RPMI7951 (cell line): Measurements from ENCODE around the gene WIPF1. TPM values are rescaled to one million over a fixed set of nuclear protein-coding genes. Genes with fewer than 3 reads are reported as not detected.

Experiments used
- DNase-seq: peaks from one replicate; pipeline ENCODE4 v3.0.0-alpha.2; 2012; ENCODE audit warnings: low read depth
- total RNA-seq: library from RNA; depleted of rRNA; stranded (reverse); fragments of >200 nt; shearing (Covaris generic); gene quantifications from 2 replicates; pipeline ENCODE4 v1.2.3, GENCODE V29; 2014; rRNA removed

Gene WIPF1, protein sequence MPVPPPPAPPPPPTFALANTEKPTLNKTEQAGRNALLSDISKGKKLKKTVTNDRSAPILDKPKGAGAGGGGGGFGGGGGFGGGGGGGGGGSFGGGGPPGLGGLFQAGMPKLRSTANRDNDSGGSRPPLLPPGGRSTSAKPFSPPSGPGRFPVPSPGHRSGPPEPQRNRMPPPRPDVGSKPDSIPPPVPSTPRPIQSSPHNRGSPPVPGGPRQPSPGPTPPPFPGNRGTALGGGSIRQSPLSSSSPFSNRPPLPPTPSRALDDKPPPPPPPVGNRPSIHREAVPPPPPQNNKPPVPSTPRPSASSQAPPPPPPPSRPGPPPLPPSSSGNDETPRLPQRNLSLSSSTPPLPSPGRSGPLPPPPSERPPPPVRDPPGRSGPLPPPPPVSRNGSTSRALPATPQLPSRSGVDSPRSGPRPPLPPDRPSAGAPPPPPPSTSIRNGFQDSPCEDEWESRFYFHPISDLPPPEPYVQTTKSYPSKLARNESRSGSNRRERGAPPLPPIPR
- 30.8 and 35.3 TPM in 2 replicates for total RNA-seq

DNA sequence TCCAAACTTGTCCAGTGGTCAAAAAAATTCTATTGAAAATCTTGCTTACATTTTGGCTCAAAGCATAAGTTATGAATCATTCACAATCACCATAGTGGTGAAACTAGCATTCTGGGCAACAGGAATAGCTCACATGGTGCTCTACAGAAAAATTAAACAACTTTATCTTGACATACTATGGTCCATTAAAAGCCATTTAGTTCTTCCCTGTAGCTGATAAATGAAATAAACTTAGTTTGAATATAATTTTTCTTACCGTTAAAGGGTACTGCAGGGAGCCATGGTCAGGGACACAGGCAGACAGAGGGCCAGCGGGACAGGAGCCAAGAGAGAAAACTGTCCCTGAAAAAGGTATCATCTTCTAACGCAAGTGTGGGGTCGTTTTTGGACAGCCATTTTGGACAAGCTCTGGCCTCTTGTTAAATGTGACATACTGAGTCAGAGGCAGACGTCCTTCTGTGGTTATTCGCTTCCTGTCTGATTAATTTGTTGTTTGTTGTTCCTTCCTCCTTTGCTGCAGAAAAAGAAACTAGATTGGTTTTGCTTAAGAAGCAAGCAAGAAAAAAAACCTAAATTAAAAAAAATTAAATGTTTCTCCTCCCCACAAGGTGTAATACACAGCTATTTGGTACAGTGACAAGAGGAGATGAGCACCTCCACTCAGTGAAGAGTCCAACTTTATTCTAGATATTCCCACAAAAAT lies at the start of gene WIPF1:
Gene WIPF1, minus strand, starts transcription at position 460 of the 703 bp plus-strand sequence. CDS start 12,231 bp downstream, outside the sequence.
- peak; percentile 88 for DNase-seq

DNA sequence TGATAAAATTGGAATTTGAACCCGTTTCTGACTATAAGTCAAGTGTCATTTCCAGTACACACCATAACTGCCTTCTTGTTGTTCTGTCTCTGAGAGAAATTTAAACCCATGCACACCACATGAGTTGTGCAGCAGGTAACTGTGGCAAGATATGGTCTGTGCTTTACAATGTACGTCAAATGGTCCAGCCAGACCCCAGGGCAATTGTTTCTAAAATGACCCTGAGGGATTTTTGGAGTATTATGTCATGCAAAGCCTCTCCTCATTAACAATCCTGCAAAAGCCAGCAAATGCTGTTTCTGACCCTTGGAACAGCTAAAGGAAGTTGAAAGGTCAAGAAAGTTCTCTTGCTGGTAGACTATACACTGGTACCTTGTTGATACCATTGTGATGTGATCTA lies 47.7 kb upstream of the WIPF1 start:
- no peak for DNase-seq

GRCh38 chr2:174644406-174644805 lies 46.8 kb upstream of the WIPF1 start:
- DNase-seq = no peak

GRCh38 chr2:174643356-174643755 lies 45.8 kb upstream of the WIPF1 start:
- DNase-seq = no peak

- no peak for DNase-seq
Observed at GRCh38 chr2:174641168-174641567, 43.6 kb upstream of the WIPF1 start.

- no peak for DNase-seq
Observed at GRCh38 chr2:174636987-174637386, 39.4 kb upstream of the WIPF1 start.

- no peak for DNase-seq
Observed at GRCh38 chr2:174635776-174636404, 38.3 kb upstream of the WIPF1 start.

DNA sequence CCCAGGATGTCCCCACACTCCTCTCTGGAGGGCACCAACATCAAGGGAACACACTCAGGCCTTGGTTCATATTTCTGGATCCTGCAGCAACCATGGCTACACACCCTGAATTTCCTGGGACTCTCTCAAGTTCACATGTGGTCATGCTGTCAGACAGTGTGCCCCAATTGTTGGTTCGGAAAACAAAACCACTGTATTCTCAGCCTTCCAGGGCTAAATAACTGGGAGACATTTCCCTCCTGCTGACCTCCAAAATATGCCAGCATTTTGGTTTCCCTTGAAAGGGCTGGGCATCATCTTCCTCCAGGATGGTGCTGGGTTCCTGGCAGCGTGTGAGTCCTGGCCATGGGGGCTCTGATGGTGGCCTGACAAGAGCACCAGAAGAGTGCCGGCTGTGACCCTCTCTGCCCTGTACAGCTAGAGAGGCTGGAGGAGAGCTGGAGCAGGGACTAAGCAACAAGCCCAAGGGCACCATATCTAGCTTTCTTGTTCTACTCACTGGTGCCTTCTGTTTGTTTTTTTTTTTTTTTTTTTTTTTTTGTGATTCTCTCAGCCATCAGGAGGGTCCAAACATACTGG lies 37.5 kb upstream of the WIPF1 start:
- DNase-seq = no peak

GRCh38 chr2:174634130-174635014 lies 36.8 kb upstream of the WIPF1 start:
- no peak for DNase-seq

DNA sequence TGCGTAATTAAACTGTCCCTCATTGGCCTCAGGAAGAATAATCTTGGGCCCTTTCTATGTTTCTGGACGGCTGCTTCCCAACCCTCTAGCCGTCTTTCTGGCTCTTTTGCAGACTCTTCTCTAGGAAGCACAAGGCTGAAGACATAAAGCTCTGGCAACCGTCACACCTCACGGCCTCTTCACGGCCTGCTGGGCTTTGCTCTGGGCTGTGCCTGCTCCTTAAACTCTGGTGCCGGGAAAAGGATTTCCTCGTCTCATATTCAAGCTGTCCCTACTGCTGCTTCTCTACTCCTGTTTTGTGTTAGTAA lies 36.0 kb upstream of the WIPF1 start:
- DNase-seq = no peak

DNA sequence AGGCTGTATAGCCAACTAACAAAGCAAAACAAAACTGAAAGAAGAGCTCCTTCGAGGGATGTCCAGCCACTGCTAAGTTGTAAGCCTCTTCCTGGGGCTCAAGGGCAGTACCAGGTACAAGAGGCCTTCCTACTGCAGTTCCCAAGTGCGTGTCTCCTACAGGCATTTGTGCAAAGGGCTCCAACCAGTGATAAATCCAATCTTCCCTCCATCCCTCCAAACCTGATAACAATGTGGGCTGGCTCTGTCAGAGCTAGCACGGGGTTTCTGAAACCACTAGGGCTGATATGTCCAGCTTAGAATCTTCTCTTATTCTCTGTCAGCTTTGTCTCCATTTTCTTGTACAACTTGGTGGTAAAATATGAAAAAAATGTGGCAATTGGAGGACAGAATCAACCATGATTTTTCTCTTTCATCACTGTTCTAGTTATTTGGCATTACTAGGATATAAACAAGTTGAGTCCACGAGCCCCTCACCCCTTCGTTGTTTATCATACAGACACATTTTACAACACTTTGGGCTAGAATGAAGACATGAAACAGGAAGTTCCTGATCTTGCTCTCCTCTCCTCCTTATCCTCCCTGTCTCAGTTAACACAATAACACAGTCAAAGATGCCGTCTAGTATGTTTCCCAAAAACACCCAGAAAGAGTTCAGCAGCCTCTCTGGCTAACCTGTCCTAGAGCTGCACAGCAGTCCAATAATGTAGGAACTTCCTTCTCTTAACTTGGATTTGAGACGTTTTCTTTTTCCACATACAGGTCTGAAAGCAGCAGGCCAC lies 35.4 kb upstream of the WIPF1 start:
- DNase-seq = no peak

- DNase-seq = peak; percentile 67
Observed at GRCh38 chr2:174631009-174631981, 33.7 kb upstream of the WIPF1 start.

DNA sequence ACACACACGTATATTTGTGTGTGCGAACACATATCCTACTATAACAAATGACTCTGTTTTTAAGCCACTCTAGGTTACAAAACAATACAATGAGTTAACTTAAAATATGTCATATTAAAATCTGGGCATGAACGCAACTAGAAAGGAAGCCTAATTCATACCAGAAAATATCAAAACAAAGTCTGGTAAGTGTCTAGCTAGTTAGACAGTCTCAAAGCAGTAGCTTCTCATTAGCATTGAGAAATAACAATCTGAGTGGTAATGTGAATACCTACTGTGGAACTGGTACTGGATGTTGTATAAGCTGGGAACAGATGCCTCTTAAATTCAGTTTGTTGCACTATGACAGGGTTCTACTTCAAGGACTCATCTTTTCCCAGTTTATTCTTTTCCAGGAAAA lies 32.5 kb upstream of the WIPF1 start:
- no peak for DNase-seq

DNA sequence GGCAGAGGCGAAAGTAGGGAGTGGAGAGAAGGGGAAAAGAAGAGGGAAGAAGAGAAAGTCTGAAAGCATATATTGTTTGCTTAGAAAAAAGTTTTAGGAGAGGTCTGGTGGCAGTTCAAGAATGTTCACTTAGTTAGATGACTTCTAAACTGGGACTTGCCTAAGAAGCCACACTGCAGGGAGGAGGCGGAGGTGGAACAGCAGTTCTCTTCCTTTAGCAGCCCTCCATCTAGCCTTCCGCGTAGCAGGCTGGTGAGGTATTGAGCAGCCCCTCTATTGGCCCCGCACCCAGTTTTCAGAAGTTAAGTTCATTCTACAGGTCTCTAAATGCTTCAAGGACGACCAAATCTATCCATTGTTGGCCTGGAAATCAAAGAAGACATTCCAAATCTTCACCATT lies 31.9 kb upstream of the WIPF1 start:
- DNase-seq = no peak

- no peak for DNase-seq
Observed at GRCh38 chr2:174628528-174629169, 31.0 kb upstream of the WIPF1 start.

GRCh38 chr2:174627216-174627615 lies 29.6 kb upstream of the WIPF1 start:
- no peak for DNase-seq

DNA sequence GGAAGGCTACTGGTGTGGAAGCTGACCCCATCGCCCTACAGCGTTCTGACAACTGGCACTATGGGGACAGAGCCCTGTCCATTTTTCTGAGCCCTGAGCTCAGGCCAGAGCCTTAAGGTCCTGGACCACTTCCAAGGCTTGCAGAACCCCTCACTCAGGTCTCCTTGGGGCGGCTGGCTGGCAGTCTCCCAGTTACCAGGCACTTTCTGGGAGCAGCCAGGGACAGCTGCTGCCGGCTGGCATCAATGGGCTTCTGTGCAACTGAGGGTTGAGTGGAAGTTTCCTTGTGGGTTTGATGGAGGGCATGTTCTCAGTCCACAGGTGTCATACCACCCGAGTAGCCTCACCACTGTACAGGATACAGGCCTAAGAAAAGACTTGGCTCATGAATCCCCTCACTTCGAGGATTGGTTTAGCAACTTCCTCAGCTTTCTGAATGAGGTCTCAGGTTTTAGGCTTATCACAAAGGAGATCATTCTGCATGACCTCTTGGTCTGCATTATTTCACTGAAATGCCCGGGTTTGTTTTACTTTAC lies 27.4 kb upstream of the WIPF1 start:
- DNase-seq = no peak

DNA sequence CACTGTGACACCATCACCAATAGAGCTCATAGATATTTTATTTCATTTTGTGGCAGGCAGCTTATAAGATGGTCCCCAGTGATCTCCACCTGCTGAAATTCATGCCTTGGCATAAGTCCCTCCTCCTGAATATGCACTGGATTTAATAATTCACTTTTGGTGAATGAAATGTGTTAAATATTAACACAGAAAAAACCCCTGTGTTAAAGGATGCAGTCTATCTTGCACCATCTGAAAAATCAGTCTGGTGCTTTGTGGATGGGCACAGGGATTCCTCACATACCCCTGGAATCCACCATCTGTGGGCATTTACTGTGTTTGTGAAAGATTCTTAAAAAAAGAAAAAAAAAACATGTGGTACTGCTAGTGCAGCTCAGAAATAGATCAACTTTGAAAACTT lies 26.1 kb upstream of the WIPF1 start:
- no peak for DNase-seq
